ENCODE measurements around the gene B4GALT6.

B4GALT6 gene

GRCh38 chr18:31633392-31634330 lies 50.7 kb downstream of the B4GALT6 start:
- DNase-seq (ENCODE audit: low spot score): no peak

GRCh38 chr18:31632356-31632755 lies 52.0 kb downstream of the B4GALT6 start:
- no peak for DNase-seq (ENCODE audit: low spot score)

GRCh38 chr18:31631526-31631925 lies 52.9 kb downstream of the B4GALT6 start:
- DNase-seq (ENCODE audit: low spot score): no peak

- no peak for DNase-seq (ENCODE audit: low spot score)
These were observed 53.8 kb downstream of the B4GALT6 start for GRCh38 chr18:31630549-31630948.

- DNase-seq (ENCODE audit: low spot score): no peak
These were observed 58.0 kb downstream of the B4GALT6 start for GRCh38 chr18:31626409-31626808.

- no peak for DNase-seq (ENCODE audit: low spot score)
These were observed 59.3 kb downstream of the B4GALT6 start for GRCh38 chr18:31624892-31625640.

- no peak for DNase-seq (ENCODE audit: low spot score)
These were observed 65.1 kb downstream of the B4GALT6 start for GRCh38 chr18:31619291-31619690.

GRCh38 chr18:31618801-31619200 lies 65.6 kb downstream of the B4GALT6 start:
- no peak for DNase-seq (ENCODE audit: low spot score)

- no peak for DNase-seq (ENCODE audit: low spot score)
These were observed 67.2 kb downstream of the B4GALT6 start for GRCh38 chr18:31617031-31617717.

GRCh38 chr18:31616586-31616985 lies 67.8 kb downstream of the B4GALT6 start:
- no peak for DNase-seq (ENCODE audit: low spot score)

GRCh38 chr18:31614044-31614443 lies 70.3 kb downstream of the B4GALT6 start:
- DNase-seq (ENCODE audit: low spot score): no peak

GRCh38 chr18:31612124-31612523 lies 72.3 kb downstream of the B4GALT6 start:
- DNase-seq (ENCODE audit: low spot score): no peak

- DNase-seq (ENCODE audit: low spot score): no peak
These were observed 72.9 kb downstream of the B4GALT6 start for GRCh38 chr18:31611511-31611910.

- DNase-seq (ENCODE audit: low spot score): no peak
These were observed 73.8 kb downstream of the B4GALT6 start for GRCh38 chr18:31610286-31611205.

- DNase-seq (ENCODE audit: low spot score): no peak
These were observed 74.5 kb downstream of the B4GALT6 start for GRCh38 chr18:31609886-31610285.

- no peak for DNase-seq (ENCODE audit: low spot score)
These were observed 77.0 kb downstream of the B4GALT6 start for GRCh38 chr18:31607384-31607783.

GRCh38 chr18:31606265-31606664 lies 78.1 kb downstream of the B4GALT6 start:
- DNase-seq (ENCODE audit: low spot score): no peak

GRCh38 chr18:31603315-31603714 lies 81.1 kb downstream of the B4GALT6 start:
- DNase-seq (ENCODE audit: low spot score): no peak

- no peak for DNase-seq (ENCODE audit: low spot score)
These were observed 86.2 kb downstream of the B4GALT6 start for GRCh38 chr18:31598021-31598805.

GRCh38 chr18:31596081-31596872 lies 88.1 kb downstream of the B4GALT6 start:
- no peak for DNase-seq (ENCODE audit: low spot score)
